SH-SY5Y (cell line): Measurements from ENCODE around the gene RAB34.

Experiments used
- GATA2 ChIP-seq: IDR thresholded peaks from 2 replicates; pipeline ENCODE4 v1.6.1; 2011; ENCODE audit warnings: mild to moderate bottlenecking, low read depth, low read length
- GATA3 ChIP-seq: IDR thresholded peaks from 2 replicates; pipeline ENCODE4 v1.6.1; 2011; ENCODE audit warnings: low read depth, mild to moderate bottlenecking, low read length, moderate library complexity

DNA sequence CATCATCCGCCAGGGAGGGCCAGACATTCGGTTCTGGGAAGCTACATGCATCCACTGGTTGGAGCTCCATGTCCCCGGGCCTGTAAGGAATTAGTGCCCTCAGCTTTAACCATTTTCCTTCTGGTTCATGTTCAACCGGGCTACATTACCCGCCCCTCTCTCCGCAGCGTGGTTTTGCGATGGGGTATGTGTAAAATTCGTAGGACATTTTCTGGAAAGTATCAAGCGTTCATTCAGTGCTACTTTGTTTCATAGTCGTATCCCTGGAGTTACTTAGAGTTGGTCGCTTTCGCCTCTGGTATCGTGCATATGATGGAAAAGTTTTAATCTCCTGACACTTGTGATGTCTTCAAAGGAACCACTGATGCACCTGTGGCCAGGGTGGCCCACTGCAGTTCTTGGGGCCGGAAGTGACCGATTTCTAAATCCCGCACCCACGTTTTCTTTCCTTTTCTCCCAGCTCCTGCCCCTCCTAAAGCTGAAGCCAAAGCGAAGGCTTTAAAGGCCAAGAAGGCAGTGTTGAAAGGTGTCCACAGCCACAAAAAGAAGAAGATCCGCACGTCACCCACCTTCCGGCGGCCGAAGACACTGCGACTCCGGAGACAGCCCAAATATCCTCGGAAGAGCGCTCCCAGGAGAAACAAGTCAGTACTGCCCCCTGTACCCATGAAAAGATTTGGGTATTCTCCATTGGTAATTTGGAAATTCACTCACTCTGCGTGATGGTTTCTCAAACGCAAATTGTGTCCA lies 2.8 kb upstream of the RAB34 start:
- no peak for TF ChIP-seq GATA3
- TF ChIP-seq GATA2 = no peak
